Naive thymus-derived CD8-positive, alpha-beta T cell (primary cell): ENCODE measurements around the gene AWAT1. TPM values are rescaled to one million over a fixed set of nuclear protein-coding genes. Genes with fewer than 3 reads are reported as not detected.
"Not testable (repeated sequence)": the region's sequence is repeated elsewhere in the genome, so short reads cannot be mapped to it uniquely, and the experiment has no call there.

ENCODE experiments used
- ATAC-seq, 2 donors: fragments of 150-1000 bp; cut with Tn5 transposase in 1 of 2; sonication (Bioruptor Pico), chemical (Tn5 transposase) in 1 of 2; 1 replicate in 1 of 2; 2 replicates in 1 of 2; pipeline ENCODE4 v1.10.0; 2021; ENCODE audit warnings: mild to moderate bottlenecking in 2 of 2, moderate library complexity in 2 of 2
- POLR2A ChIA-PET: fragments of 350-600 bp; sonication (Branson Sonifier 250); formaldehyde crosslinking; loops from one replicate; lab custom pipeline; 2021; ENCODE audit warnings: antibody characterized with exemption; lab: Charles Lee
- DNase-seq, 10 donors: peaks; one replicate each; pipeline versions ENCODE4 v3.0.0 to v3.0.0-alpha.2; 2020 to 2022
- H3K27ac Mint-ChIP-seq, 10 donors: one replicate each; pipeline ENCODE4 v1.8.0; 2020 to 2022; ENCODE audit warnings: mild to moderate bottlenecking in 10 of 10, mixed read lengths in 10 of 10, moderate library complexity in 4 of 10, inconsistent platforms in 1 of 10
- H3K27me3 Mint-ChIP-seq, 5 donors: one replicate each; pipeline ENCODE4 v1.8.0; 2021 to 2022; ENCODE audit warnings: mixed read lengths in 5 of 5
- H3K36me3 Mint-ChIP-seq, 3 donors: one replicate each; pipeline ENCODE4 v1.8.0; 2020 to 2022; ENCODE audit warnings: mixed read lengths in 3 of 3, mild to moderate bottlenecking in 2 of 3, inconsistent platforms in 1 of 3
- H3K4me1 Mint-ChIP-seq, 4 donors: one replicate each; pipeline ENCODE4 v1.8.0; 2021 to 2022; ENCODE audit warnings: mixed read lengths in 4 of 4
- H3K4me3 Mint-ChIP-seq, 10 donors: one replicate each; pipeline ENCODE4 v1.8.0; 2020 to 2022; ENCODE audit warnings: mild to moderate bottlenecking in 10 of 10, mixed read lengths in 10 of 10, moderate library complexity in 6 of 10, inconsistent platforms in 1 of 10
- H3K9me3 Mint-ChIP-seq, 9 donors: one replicate each; pipeline ENCODE4 v1.8.0; 2020 to 2022; ENCODE audit warnings: mixed read lengths in 9 of 9, mild to moderate bottlenecking in 3 of 9, inconsistent platforms in 1 of 9, moderate library complexity in 1 of 9
- polyA plus RNA-seq, 3 donors: library from polyadenylated mRNA; unstranded; fragments of 300-500 nt; fragmentation: Illumina TruSeq; gene quantifications; one replicate each; pipeline ENCODE4 v1.2.3, GENCODE V29; 2021
- total RNA-seq, 8 experiments: library from RNA in 2 of 8; stranded (reverse) in 2 of 8; gene quantifications; one replicate each; pipeline ENCODE4 v1.2.3 and lab custom pipeline; 2021 to 2026

The AWAT1 gene
- not detected for total RNA-seq
- polyA plus RNA-seq = not detected
- 0 reads per million in 6 experiments for total RNA-seq (lab: John Stamatoyannopoulos, UW)

DNA sequence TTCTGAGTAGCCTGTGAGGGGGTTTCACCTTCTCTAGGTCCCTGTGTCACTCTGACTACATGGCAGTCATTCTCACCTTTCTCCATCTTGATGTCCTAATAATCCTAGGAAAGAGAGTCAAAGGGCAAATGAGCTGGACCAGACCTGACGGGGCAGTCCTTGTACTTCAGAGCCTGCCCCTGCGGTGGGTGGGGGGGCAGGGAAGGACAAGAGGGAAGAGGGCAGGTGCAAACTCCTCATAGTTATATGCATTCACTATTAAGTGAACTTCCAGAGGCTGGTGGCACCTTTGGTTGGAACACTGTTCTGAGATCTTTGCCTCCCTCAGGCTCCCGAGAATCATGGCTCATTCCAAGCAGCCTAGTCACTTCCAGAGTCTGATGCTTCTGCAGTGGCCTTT is at the start of gene AWAT1:
AWAT1 (plus strand) TSS at position 301 of the 400 bp plus-strand sequence; CDS start at position 342, 41 bp downstream.
- ATAC-seq (no peak), DNase-seq (no peak)
- no peaks in the 10 kb centered on the region for H3K9me3 Mint-ChIP-seq
- peaks cover 0 to 2% (median 0%) of the 10 kb centered on the region in 4 donors for H3K4me1 Mint-ChIP-seq
- H3K27me3 Mint-ChIP-seq = peaks cover 0 to 1% (median 0%) of the 10 kb centered on the region in 5 donors
- POLR2A ChIA-PET = no interaction called here
- no peak within 1 kb of the TSS for H3K4me3 Mint-ChIP-seq
- no peaks in the 10 kb centered on the region for H3K36me3 Mint-ChIP-seq
- H3K27ac Mint-ChIP-seq = no peak within 1 kb of the TSS

GRCh38 chrX:70190225-70190624 is 44.2 kb upstream of the AWAT1 start:
- no peaks in the 10 kb centered on the region for H3K4me1 Mint-ChIP-seq
- H3K9me3 Mint-ChIP-seq = peaks cover 0 to 13% (median 6%) of the 10 kb centered on the region in 9 donors
- DNase-seq (no peak), ATAC-seq (no peak)
- H3K27me3 Mint-ChIP-seq = peaks cover 2 to 15% (median 7%) of the 10 kb centered on the region in 5 donors
- POLR2A ChIA-PET = no interaction called here
- peaks cover 0 to 11% (median 10%) of the 10 kb centered on the region in 3 donors for H3K36me3 Mint-ChIP-seq
- H3K4me3 Mint-ChIP-seq = no peak overlapping the region
- H3K27ac Mint-ChIP-seq = no peak overlapping the region

- H3K4me3 Mint-ChIP-seq = peak overlapping the region in 1 of 10 donors; percentile 64
- ATAC-seq (peak; percentile 82 to 85), DNase-seq (peak; percentile 19 to 71 (median 60))
- no peaks in the 10 kb centered on the region for H3K36me3 Mint-ChIP-seq
- peaks cover 0 to 1% (median 0%) of the 10 kb centered on the region in 5 donors for H3K27me3 Mint-ChIP-seq
- peaks cover 1 to 6% (median 3%) of the 10 kb centered on the region in 4 donors for H3K4me1 Mint-ChIP-seq
- peak overlapping the region in 1 of 10 donors; percentile 43 for H3K27ac Mint-ChIP-seq
- POLR2A ChIA-PET = interaction anchor here (0.8 kb wide), 1 partner anchor 237 kb away, joined by 3 read pairs; no protein-coding TSS in a partner anchor
- H3K9me3 Mint-ChIP-seq = no peaks in the 10 kb centered on the region
These were observed 37.3 kb upstream of the AWAT1 start for GRCh38 chrX:70196961-70197720.

DNA sequence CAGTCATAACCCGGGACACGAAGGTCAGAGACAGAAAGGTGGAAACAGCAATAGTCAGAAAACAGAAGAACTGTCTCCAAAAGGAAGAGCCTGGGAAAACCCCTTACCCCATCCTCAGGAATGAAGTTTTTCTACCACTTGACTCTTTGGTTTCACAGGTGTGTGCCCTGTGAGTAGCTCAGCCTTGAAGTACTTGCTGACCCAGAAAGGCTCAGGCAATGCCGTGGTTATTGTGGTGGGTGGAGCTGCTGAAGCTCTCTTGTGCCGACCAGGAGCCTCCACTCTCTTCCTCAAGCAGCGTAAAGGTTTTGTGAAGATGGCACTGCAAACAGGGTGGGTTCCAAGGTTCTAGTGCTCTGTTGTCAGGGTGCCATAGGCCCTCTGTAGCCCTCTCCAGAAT is 32.7 kb upstream of the AWAT1 start:
- no peak for DNase-seq
- Mint-ChIP-seq H3K36me3 (no peaks in the 10 kb centered on the region), H3K9me3 (no peaks in the 10 kb centered on the region), H3K4me1 (peaks cover 1 to 6% (median 3%) of the 10 kb centered on the region in 4 donors), H3K27me3 (peaks cover 0 to 3% (median 1%) of the 10 kb centered on the region in 5 donors), H3K27ac (no peak overlapping the region), H3K4me3 (no peak overlapping the region)
- ATAC-seq = no peak
- POLR2A ChIA-PET = no interaction called here

- Mint-ChIP-seq H3K9me3 (peaks cover 0 to 9% (median 0%) of the 10 kb centered on the region in 9 donors), H3K36me3 (peaks cover 0 to 4% (median 0%) of the 10 kb centered on the region in 3 donors), H3K27me3 (peaks cover 0 to 3% (median 0%) of the 10 kb centered on the region in 5 donors), H3K4me3 (no peak overlapping the region), H3K4me1 (no peaks in the 10 kb centered on the region), H3K27ac (no peak overlapping the region)
- POLR2A ChIA-PET = no interaction called here
- DNase-seq (no peak), ATAC-seq (no peak)
These were observed 26.0 kb upstream of the AWAT1 start for GRCh38 chrX:70208479-70208878.

- POLR2A ChIA-PET = not testable (repeated sequence)
These were observed 24.9 kb upstream of the AWAT1 start for GRCh38 chrX:70209570-70209969.

DNA sequence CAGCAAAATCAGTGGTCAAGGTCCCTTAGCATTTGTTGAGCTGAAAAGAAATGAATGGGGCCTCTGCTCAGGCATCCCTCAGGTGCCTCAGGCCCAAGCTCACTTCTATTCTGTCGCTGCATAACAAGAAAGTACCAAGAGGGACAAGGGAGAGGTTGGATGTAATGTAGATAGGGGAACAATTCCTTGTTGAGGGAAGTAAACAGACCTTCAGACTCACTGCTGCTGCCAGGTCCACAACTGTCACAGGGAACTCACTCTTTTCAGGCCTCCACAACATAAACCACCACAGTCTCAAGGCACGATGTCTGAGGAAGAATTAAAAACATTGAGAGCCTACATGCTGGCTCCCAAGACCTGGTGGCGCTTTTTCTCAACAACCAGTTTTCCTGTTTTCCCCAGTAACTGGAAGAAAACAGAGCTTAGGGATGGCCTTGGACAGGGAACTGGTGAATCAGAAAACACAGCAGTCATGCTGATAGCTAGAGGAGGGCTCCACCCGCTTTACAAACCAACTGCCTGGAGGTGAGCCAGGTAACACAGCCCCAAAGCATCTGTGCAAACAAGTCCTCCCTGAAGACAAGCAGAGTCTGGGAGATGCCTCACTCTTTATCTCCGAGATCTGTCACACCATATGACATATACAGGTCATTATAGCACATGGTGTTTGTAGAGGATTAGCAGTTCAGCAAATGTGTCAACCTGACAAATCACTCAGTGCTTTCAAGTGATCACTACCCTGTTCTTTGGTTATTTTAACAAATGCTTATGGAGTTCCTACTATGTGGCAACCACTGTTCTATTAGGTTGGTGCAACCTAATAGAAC is 14.3 kb upstream of the AWAT1 start:
- DNase-seq = no peak
- Mint-ChIP-seq H3K4me1 (no peaks in the 10 kb centered on the region), H3K27ac (no peak overlapping the region), H3K36me3 (no peaks in the 10 kb centered on the region), H3K9me3 (no peaks in the 10 kb centered on the region), H3K4me3 (no peak overlapping the region), H3K27me3 (no peaks in the 10 kb centered on the region)
- no peak for ATAC-seq
- POLR2A ChIA-PET = no interaction called here

More at GRCh38 chrX:70209570-70209969, 24.9 kb upstream of the AWAT1 start:
- not testable (repeated sequence) for DNase-seq, H3K4me1 Mint-ChIP-seq, H3K36me3 Mint-ChIP-seq, ATAC-seq, H3K9me3 Mint-ChIP-seq, H3K27ac Mint-ChIP-seq, H3K4me3 Mint-ChIP-seq, H3K27me3 Mint-ChIP-seq

DNA sequence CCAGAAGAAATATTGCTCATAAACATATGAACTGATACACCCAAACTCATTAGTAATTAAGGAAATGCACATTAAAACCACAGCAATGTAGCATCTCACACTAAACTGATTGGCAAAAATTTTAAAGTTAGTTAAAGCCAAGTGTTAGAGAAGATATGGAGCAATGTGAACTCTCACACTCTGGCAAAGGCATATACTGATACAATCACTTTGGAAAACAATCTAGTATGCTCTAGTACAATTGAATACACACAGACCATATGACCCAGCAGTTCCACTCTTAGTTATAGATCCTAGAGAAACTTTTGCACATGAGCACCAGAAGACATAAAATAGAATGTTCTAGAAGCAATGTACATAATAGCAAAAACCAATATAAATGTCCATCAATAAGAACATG is 8.4 kb upstream of the AWAT1 start:
- H3K36me3 Mint-ChIP-seq = peaks cover 0 to 2% (median 0%) of the 10 kb centered on the region in 3 donors
- no peak for DNase-seq
- H3K4me3 Mint-ChIP-seq = no peak overlapping the region
- H3K27me3 Mint-ChIP-seq = no peaks in the 10 kb centered on the region
- H3K9me3 Mint-ChIP-seq = no peaks in the 10 kb centered on the region
- no peak for ATAC-seq
- POLR2A ChIA-PET = no interaction called here
- H3K27ac Mint-ChIP-seq = no peak overlapping the region
- H3K4me1 Mint-ChIP-seq = no peaks in the 10 kb centered on the region

DNA sequence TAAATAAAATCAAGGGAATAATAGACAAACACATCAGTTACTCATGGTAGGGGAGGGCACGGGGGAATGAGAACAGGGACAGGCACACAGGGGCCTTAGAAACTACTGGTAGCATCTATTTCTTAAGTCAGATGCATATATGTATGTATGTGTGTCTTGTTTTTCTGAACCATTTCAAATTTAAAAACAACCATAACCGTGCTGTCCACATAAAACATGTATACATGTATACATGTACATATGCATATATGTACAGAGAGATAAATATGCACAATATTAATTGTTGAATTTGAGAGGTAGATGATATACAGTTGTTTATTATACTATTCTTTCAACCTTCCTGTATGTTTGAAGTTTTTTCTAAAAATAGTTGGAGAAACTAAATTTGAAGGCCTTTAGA is 7.8 kb upstream of the AWAT1 start:
- H3K27me3 Mint-ChIP-seq = no peaks in the 10 kb centered on the region
- ATAC-seq (no peak), DNase-seq (no peak)
- peaks cover 0 to 2% (median 0%) of the 10 kb centered on the region in 3 donors for H3K36me3 Mint-ChIP-seq
- POLR2A ChIA-PET = no interaction called here
- H3K27ac Mint-ChIP-seq = no peak overlapping the region
- H3K4me3 Mint-ChIP-seq = no peak overlapping the region
- no peaks in the 10 kb centered on the region for H3K9me3 Mint-ChIP-seq
- no peaks in the 10 kb centered on the region for H3K4me1 Mint-ChIP-seq

DNA sequence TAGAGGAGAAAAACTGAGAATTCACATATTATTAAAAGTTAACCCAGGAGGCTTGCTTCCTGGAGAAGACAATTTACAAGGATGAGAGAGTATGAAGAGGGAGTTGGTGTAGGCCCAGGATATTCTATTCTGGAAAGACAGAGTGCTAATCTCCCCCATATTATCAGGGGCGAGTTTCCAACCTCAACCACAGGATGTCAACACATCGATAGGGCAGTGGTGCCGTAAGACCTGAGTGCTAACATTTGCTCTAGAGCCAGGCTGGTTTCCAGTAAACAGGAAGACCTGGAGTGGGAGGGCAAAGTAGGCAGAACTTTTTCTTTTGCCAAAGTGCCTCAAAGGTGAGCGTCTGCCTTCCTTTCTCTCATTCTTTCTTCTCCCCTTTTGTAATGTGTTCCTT is 2.8 kb upstream of the AWAT1 start:
- no peak for ATAC-seq
- Mint-ChIP-seq H3K9me3 (no peaks in the 10 kb centered on the region), H3K27ac (no peak overlapping the region), H3K4me3 (no peak overlapping the region), H3K36me3 (peaks cover 0 to 2% (median 0%) of the 10 kb centered on the region in 3 donors), H3K4me1 (peaks cover 0 to 2% (median 0%) of the 10 kb centered on the region in 4 donors), H3K27me3 (peaks cover 0 to 1% (median 0%) of the 10 kb centered on the region in 5 donors)
- POLR2A ChIA-PET = no interaction called here
- no peak for DNase-seq

DNA sequence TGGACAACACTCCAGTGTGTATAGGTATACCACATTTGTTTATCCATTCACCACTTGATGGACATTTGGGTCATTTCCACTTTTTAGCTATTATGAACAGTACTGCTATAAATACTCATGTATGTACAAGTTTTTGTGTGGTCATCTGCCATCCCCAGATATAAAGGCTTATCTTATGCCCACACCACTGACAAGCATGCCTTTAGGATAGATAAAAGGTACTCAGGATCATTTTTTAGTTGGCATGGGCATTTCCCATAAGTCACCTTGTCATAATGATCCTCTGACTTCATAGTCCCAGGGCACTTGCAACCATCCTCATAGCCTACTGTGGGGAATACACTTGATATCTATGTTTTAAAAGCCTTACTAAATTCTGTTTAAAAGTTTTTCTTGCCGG is 6.3 kb downstream of the AWAT1 start:
- H3K27me3 Mint-ChIP-seq = peaks cover 0 to 1% (median 0%) of the 10 kb centered on the region in 5 donors
- POLR2A ChIA-PET = no interaction called here
- no peaks in the 10 kb centered on the region for H3K4me1 Mint-ChIP-seq

GRCh38 chrX:70241501-70241900 is 7.0 kb downstream of the AWAT1 start:
- no peaks in the 10 kb centered on the region for H3K9me3 Mint-ChIP-seq
- no peak for ATAC-seq
- DNase-seq = no peak
- POLR2A ChIA-PET = no interaction called here
- H3K27ac Mint-ChIP-seq = no peak overlapping the region
- H3K36me3 Mint-ChIP-seq = no peaks in the 10 kb centered on the region
- H3K27me3 Mint-ChIP-seq = peaks cover 0 to 1% (median 0%) of the 10 kb centered on the region in 5 donors
- H3K4me3 Mint-ChIP-seq = no peak overlapping the region
- H3K4me1 Mint-ChIP-seq = no peaks in the 10 kb centered on the region

More for the DNA sequence above, 6.3 kb downstream of the AWAT1 start:
- ATAC-seq (no peak), DNase-seq (no peak)
- Mint-ChIP-seq H3K36me3 (no peaks in the 10 kb centered on the region), H3K27ac (no peak overlapping the region), H3K9me3 (no peaks in the 10 kb centered on the region), H3K4me3 (no peak overlapping the region)

DNA sequence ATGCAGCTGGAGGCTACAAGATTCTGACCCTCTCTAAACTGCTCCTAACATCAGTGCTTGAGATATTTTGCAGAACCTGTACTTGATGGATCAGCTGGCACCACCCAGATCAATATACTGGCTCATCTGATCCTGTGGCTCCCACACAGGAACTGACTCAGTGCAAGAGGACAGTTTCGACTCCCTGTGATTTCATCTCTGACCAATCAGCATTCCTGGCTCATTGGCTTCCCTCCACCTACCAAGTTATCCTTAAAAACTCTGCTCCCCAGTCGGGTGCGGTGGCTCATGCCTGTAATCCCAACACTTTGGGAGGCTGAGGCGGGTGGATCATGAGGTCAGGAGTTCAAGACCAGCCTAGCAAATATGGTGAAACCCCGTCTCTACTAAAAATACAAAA is 9.1 kb downstream of the AWAT1 start:
- not testable (repeated sequence) for ATAC-seq, H3K27me3 Mint-ChIP-seq, H3K36me3 Mint-ChIP-seq

More for the DNA sequence above, 9.1 kb downstream of the AWAT1 start:
- H3K4me3 Mint-ChIP-seq, POLR2A ChIA-PET, DNase-seq, H3K4me1 Mint-ChIP-seq, H3K9me3 Mint-ChIP-seq, H3K27ac Mint-ChIP-seq: not testable (repeated sequence)
